Right hindlimb (tissue), 1 donor: ENCODE measurements around the gene SF3A2.

Source experiments
- DNase-seq: peaks from one replicate; pipeline ENCODE4 v3.0.0-alpha.2; 2018

The SF3A2 gene

DNA sequence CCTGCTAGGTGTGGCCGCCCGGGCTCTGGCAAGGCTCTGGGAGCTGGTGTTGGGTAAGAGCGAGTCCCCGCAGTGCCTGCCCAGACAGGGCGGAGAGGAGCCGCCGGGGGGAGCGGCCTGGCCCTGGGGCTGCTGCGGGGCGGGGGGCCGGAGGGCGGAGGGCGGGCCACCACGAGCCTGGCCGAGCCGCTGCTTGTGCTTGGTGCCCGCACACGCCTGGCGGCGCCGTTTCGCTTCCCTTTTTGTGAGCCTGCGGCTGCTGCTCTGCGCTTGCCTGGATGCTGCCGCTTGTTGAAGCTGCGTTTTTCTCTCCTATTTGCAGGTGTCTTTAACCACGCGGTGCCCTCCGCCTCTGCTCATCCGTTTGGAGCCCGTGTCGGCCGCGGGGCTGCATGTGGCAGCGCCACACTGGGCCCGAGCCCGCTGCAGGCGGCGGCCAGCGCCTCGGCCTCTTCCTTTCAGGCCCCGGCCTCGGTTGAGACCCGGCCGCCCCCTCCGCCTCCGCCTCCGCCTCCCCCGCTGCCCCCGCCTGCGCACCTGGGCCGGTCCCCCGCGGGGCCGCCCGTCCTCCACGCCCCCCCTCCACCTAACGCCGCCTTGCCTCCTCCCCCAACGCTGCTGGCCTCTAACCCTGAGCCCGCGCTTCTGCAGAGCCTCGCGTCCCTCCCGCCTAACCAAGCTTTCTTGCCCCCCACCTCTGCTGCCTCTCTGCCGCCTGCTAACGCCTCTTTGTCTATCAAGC is 9.0 kb upstream of the SF3A2 start:
- no peak for DNase-seq

DNA sequence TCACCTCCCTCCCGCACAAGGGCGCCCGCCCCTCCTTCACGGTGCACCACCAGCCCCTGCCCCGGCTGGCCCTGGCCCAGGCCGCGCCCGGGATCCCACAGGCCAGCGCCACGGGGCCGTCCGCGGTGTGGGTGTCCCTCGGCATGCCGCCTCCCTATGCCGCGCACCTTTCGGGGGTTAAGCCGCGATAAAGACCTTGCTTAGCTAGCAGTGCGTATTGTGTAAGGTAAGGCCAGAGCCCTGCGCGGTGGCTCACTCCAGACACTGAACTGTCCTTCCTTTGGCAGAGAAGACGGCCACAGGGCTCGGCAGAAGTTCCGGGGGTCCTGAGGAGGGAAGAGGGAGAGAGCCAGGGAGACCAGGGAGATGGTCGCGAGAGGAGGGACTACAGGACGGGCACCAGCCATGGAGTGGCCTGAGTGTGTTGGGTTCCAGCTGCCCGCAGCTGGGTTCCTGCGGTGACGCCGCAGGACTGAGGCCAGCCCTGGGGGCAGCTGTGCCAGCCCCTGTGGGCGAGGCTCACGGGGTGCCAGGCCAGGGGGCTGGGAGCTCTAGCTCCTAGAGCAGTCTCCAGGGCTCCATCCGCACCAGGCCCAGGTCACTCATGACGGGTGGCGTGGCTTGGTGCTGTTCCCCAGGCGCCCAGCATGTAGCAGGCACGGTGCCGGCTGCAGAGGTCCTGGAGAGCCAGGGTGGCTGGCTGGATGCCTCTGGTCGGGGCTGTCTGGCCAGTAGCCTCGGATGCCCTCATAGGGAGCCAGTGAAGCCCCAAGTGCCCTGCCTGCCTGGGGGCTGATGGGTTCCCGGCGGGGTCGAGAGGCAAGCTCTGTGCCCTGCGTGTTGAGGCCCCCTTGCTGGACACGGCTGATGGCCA is 8.2 kb upstream of the SF3A2 start:
- DNase-seq, result no peak

DNA sequence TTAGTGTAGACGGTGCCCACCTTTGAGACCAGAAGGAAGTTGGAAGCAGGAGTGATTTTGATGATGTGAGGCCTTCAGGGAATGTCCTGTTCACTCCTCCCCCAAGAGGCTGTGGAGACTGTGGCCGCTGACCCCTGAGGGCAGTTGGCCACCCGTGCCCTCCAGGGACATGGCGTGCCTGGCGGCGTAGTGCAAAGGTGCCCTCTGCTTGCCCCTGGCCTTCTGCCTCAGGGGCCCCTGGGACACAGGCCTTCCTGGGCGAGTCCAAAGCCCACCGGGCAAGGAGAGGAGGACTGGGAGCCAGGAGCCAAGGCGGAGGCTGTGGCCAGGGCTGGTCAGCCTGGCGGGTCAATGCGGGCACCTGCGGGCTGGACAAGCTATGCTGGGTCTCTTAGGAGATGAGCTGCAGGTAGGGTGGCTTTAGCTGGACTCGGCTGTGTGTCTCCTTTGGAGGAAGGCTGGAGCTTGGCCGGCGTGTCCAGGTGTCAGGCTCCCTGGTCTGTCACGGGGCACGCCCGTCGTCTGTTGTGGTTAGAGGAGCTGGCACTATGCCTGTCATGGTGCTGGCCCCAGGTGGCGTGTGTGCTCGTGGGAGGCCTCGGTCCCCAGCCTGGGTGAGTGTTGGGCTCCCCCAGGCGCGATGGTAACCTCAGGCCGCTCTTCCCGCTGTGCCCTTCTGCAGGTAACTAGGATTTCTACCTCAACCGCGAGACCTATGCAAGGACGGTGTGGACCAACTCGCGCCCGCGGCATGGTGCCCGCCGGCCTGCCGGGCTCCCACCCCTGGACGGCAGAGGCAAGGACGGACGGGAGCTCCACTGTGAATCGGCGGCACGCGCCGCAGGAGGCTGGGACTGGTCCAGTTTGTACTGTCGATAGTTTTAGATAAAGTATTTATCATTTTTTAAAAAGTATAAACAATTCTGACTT is 7.3 kb upstream of the SF3A2 start:
- DNase-seq, result no peak

DNA sequence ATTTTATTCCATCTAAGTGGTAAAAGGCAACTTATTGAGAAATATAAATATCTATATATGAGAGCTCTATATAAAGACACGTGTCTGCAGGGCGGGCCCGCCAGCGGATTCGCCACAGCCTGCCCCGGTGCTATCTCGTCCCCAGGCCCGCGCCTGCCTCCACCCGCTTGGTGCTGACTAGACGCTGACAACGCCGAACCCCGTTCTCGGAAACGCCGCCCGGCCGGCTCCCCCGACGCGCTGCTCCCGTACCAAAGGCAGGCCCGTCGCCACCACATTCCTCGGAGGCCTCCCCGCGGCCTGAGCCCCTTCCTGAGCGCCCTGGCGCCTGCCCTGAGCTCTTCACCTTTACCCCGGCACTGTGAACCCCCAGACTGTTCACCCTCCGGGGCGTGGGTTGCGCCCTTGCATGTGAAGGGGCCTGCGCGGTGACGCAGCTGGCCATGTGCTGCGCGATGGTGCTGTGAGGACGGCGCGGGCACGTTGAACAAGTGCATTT is 6.5 kb upstream of the SF3A2 start:
- no peak for DNase-seq

DNA sequence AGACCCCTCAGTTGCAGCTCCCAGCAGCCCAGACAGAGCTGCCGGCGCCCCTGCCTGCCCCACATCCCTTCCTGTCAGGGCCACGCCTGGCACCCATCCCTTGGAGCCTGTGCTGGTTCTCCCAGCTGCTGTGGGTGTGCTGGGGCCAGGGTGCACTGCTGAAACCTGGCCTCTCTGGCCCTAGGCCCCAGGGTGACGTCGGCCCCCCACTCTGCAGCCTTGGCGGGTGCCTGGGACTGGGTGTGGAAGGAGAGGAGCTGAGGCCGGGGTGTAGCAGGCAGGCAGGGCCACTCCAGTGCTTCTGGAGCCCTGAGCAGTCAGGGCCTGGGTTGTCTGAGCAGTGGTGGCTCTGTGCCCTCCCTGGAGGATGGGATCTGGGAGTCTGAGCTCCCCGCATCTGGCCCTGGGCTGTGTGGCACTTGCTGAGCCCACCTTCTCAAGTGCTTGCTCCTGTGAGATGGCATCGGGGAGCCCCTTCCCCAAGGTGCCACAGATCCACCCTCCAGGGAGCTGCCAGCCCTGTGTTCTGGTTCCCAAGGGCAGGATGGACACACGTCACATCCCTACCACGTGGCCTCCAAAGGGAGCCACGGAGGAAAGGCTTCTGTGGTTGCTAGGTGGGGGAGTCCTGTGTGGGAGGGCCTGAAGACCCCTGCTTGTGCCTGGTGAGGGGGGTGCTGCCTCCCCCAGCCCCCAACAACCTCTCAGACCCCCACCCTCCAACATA is 5.7 kb upstream of the SF3A2 start:
- no peak for DNase-seq

DNA sequence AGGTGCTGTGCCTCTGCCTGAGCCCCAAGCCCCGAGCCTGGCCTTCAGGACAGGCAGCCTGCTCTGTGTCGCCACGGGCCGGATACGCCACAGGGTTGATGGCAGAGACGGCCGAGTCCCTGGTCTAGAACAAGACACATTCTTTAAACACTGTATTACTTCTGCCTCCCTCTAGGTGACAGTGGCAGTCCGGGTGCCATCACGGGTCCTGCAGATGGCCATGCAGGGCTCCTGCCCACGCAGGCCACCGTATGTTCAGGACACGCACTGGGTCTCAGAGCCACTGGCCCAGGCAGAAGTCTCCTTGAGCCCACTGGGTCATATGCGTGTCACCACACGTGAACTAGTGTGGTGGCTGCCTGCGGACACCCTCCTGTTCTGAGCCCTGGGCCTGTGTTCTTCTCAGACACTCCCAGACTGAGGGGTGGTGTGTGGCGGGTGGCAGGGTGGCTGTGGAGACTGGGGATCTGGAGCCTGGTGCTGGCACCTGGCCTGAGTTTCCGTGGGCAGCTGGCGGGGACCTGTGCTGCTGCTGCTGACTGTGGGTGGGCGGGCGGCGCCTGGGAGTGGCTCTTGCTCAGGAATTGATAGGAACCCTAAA is 4.9 kb upstream of the SF3A2 start:
- DNase-seq, result no peak

DNA sequence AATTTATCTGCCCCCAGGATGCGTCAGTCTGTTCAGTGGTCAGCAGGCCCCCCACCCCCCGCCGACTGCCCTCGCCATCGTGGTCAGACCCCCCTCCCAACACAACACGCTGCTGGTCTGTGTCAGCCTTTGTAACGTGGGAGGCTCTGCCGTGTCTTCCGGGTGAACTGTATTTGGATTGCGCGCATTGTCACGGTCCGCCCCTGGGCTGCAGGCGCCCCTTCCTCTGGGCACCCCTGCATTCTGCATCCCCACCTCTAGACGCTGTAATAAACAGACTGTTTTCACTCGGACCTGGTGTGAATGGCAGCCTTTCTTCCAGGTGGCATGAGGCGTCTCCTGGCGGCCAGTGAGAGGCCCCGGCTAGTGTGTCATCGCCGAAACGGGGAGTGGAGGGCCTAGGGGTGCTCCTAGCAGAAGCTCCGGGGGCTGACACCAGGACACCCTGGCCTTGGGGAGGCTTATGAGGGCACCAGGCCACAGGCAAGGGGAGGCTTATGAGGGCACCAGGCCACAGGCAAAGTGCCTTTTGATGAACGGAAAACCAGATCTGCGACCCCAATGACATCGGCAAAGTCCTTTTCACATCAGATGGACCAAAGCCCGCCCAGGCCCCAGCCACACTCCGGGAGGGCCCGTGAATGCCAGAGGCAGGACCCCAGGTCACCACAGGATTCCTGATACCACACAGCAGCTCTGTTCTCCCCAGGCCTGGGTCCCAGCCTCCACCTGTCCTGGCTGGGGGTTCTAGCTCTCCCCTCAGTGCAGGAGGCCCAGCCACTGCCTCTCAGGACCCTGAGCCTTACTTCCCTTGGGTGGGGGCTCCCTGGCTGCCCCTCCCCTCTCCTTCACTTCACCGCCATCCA is 4.1 kb upstream of the SF3A2 start:
- no peak for DNase-seq

DNA sequence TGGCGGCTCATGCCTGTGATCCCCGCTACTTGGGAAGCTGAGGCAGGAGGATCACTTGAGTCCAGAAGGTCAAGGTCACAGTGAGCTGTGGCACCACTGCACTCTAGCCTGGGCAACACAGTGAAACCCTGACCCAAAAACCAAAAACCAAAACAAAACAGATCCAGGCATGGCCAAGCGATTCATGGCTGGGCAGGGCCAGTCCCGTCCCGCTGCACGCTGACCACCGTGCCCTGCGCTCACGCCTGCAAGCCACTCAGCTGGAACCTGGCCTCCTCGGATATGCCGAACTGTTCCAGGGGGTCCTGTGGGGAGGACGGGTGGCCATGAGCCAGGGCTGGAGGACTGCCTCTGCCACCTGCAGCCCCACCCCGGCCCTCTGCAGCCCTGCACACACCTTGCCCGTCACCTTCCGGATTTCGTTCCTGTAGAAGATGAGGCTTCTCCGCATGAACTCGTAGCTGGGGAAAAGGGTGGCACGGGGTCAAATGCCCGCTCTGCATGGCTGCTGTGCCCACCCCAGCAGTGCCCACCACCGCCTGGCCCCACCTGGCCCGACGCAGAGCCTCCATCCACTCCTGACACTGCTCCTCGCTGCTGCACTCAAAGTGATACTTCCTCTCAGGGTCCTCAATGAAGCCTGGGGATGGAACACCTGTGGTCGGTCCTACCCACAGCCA is 2.9 kb upstream of the SF3A2 start:
- no peak for DNase-seq

DNA sequence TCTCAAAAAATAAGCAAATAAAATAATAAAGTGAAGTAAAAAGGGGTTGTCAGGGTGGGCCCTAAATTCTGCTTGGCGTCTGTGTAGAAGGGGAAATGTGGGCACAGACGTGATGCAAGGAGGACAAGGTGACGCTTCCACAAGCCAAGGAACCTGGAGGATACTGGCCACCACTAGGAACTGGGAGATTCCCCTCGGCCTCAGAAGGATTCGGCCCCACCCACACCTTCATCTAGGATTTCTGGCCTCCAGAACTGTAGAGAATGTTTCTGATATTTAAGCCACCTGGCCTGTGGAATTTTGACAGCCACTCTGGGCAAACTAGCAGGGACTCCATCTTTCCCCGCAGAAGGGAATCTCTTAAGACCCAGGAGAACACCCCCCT is 1.6 kb upstream of the SF3A2 start:
- no peak for DNase-seq

DNA sequence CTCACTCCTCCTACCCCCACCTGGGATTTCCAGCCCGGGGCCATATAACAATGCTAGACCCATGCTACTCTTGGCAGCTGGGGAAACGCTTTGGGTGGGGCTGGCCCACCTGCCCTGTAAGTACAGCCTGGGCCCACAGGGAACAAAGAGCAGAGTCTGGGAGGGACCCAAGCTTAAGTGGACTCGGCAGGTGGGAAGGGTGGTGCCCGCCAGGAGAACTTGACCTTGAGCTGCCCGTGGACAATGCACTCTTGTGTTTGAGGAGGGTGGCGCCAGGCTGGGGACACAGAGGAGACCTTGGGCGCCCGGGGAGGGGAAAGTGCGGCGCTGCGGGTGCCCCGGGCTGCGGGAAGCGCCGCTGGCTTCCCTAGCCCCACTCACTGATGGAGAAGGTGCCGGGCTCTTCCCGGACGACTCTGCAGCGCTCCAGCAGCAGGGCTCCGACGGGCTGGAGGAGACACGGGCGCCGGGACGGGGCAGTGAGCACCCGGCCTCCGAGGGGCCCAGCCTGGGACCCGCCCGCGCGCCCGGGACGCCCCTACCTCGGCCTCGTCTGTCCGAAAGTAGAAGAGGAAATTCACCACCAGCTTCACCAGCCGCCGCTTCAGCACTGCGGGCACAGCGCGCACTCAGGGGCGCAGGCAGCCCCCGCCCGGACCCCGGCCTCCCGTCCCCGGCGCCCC is 1.1 kb upstream of the SF3A2 start:
- no peak for DNase-seq

DNA sequence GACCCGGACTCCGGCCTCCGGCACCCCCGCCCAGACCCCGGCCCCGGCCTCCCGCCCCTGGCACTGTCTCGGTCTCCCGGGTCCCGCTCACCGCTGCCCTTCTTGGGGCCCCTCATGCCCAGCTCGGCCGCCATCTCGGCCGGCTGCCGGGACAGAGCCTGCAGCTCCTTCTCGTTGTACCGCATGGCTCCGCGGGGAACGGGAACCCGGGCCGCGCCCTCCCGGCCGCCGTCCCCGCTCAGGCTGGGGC is 635 bp upstream of the SF3A2 start:
- DNase-seq, result no peak

DNA sequence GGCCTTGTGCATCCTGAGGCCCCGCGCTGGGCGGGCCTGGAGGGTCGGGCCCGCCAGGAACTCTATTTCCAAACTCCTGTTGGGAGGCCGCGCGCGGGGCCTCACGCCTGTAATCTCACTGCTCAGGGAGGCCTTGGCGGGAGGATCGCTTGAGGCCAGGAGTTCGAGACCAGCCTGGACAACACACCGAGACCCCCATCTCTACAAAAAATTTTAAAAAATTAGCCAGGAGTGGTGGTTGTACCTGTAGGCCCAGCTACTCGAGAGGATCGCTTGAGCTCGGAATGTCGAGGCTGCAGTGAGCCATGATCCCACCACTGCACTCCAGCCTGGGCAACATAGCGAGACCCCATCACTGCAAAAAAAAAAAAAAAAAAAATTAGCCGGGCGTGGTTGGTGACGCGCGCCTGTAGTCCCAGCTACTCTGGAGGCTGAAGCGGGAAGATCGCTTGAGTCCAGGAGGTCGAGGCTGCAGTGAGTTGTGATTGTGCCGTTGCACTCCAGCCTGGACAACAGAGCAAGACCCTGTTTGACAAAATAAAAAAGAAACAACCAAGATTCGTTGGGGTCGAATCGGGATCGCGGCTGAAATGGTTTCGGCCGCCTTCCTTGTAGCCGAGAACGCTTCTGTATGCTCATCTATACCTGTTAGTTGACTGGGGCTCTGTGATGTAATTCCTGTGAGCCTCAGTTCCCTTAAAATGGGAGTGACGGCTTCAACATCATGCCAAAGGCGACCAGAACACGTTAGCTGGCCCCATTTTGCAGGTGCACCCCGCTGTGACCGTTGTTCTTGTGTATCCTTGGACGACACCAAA is 636 bp downstream of the SF3A2 start:
- DNase-seq, result no peak

DNA sequence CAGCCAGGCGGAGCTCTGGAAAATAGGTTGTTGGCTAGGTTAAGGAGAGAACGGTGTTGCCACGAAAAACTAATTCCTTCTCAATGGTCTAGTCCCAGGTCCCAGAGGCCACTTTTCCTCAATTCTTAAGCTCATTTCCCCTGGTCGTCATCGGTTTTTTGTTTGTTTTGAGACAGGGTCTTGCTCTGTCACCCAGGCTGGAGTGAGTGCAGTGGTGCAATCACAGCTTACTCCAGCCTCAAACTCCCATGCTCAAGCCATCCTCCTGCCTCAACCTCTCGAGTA is 1.2 kb downstream of the SF3A2 start:
- DNase-seq, result no peak

DNA sequence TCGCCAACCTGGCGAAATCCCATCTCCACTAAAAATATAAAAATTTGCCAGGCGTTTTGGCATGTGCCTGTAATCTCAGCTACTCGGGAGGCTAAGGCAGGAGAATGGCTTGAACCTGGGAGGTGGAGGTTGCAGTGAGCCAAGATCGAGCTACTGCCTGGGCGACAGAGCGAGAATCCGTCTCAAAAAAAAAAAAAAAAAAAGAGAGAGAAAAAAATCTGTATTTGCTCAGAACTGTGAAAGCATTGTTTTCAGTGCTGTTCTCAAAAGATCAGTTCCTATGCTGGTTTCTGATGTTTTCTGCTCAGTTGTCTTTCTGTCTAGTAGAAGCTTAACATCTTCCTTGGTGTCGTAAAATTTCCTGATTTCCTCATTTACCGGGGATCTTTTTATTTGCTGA is 2.5 kb downstream of the SF3A2 start:
- no peak for DNase-seq

DNA sequence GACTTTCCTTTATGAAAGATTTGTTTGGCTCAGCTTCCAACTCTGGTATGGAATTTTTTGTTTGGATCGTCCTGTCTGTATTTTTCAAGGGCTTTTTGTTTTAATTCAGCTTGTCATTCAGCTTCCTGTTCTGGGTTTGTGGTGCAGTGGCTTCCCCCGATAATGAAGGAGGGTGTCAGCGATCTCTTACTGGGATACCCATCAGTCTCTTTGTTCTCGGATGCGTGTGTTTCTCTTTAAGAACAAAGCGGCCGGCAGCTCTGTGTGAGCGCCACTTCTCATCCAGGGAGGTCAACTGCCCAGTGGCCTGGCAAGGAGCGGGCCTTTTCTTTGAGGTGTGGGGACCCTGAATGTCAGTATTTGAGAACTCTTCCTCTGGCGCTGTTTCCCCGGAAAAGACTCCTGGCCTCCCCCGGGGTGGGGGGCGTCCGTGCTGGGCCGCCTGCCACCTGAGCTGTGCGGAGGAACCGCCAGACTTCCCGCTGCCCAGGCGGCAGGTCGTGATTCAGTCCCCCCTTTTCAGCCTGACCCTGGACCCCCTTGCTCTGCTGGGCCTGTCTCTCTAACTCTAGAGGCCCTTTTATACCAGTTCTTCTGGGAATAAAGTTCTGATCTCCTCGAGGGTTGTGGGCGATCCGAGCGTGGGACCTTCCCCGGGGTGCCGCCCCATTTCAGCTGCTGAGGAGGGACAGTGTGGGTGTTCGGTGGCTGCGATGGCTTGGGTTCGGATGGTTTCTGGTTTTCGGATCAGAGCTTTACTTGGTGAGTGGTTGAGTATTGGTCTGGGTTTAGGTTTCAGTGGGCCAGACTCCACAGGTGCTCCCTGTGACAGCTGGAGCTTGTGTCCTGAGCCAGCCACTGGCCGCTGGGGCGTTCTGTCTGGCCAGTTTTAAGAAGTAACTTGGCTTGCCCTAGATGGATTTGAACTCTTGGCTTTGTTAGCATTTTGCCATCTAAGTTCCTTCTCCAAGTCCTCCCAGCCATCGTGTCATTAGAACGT is 3.4 kb downstream of the SF3A2 start:
- no peak for DNase-seq

DNA sequence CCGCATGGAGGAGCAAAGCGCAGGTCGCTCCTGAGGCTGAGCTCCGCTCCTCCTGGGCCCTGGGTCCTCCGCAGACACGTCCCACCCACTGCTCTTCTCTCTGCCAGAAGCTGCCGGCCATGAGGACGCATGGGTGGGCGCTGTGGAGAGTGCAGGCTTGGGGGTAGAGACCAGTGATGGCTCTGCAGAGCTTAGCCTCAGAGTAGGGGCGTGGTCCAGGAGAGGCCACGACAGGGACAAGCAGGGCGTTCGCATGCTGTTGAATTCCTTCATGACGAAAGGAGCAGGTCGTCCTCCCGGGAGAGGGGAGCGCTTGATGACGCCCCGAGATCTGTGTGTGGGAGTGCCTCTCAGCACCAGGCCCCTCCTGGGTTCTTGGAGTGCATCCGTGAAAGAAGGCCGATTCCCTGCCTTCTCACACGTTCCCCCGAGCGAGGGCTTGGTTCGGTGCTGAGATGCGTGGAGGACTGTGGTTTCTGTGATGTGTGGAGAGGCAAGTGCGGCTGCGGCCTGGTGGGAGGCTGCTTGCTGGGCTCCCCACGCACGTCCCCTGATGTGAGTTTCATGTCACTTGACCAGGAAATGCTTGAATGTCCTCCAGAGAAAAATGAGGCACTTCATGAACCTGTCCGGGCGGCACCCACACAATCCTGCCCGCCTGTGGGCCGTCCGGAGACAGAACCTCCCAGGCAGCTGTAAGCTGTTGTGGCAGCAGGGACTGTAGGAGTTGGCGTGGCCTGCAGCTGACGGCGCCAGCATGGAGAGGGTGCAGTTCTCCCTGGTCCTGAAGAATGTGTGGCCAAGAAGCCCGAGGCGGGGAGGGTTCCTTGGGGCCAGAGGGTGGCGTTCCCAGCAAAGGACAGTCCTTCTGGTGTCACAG is 4.5 kb downstream of the SF3A2 start:
- no peak for DNase-seq

DNA sequence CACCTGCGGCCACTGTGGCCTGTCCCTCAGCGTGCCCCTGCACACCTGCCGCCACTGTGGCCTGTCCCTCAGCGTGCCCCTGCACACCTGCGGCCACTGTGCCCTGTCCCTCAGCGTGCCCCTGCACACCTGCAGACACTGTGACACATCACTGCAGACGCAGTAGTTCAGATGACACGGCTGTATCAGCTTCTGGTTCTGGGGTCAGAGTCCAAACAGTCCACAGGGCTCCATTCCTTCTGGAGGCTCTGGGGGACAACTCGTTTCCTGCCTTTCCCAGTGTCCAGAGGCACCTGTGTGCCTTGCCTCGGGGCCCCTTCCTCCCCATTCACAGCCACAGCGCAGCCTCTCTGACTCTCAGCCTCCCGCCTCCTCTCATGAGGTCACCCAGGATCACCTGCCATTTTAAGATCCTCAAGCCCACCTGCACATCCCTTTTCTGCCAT is 5.5 kb downstream of the SF3A2 start:
- DNase-seq, result no peak
